H7 (cell line): ENCODE measurements around the gene MAP1LC3A. TPM values are rescaled to one million over a fixed set of nuclear protein-coding genes. Genes with fewer than 3 reads are reported as not detected.

ENCODE experiments used
- DNase-seq: peaks from one replicate; pipeline ENCODE4 v3.0.0; 2012
- H3K27me3 ChIP-seq: 2 replicates; pipeline ENCODE4 v1.6.0; 2011; ENCODE audit warnings: mild to moderate bottlenecking, low read length; ENCODE audit not compliant: control insufficient read depth, insufficient read depth
- H3K36me3 ChIP-seq: replicated peaks from 2 replicates; pipeline ENCODE4 v1.5.1; 2011; ENCODE audit warnings: low read length; ENCODE audit not compliant: control insufficient read depth, insufficient read depth
- H3K4me3 ChIP-seq: 2 replicates; pipeline ENCODE4 v1.5.1; 2011; ENCODE audit warnings: low read depth, mild to moderate bottlenecking, control low read depth, low read length, moderate library complexity; ENCODE audit not compliant: insufficient read depth
- total RNA-seq: library from RNA; depleted of rRNA; stranded (reverse); fragments of >200 nt; shearing (Covaris generic); gene quantifications from 2 replicates; pipeline ENCODE4 v1.2.3, GENCODE V29; 2014

MAP1LC3A gene
- total RNA-seq, 1 experiment from 2014 or later, result 13.4 TPM

DNA sequence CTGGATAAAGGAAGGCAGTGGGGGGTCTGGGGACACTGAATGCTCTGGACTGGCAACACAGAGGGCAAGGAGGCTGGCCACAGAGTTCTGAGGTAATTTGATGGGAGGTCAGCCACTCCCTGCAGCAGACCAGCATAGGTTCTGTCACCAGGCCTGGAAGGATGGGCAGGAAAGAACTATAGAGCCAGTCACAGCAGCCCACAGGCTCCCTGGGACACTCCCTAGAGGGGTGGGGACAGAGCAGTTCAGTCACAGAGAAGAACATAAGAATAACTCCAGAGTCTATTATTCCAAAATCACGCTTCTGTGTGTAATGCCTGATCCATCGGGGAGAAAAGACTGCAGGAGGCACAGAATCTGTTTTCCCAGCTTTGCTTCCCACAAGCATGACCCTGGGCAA is 22.7 kb upstream of the MAP1LC3A start:
- Histone ChIP-seq H3K36me3 (peaks cover 31% of the 10 kb centered on the region), H3K27me3 (no peaks in the 10 kb centered on the region), H3K4me3 (no peak overlapping the region)
- no peak for DNase-seq

DNA sequence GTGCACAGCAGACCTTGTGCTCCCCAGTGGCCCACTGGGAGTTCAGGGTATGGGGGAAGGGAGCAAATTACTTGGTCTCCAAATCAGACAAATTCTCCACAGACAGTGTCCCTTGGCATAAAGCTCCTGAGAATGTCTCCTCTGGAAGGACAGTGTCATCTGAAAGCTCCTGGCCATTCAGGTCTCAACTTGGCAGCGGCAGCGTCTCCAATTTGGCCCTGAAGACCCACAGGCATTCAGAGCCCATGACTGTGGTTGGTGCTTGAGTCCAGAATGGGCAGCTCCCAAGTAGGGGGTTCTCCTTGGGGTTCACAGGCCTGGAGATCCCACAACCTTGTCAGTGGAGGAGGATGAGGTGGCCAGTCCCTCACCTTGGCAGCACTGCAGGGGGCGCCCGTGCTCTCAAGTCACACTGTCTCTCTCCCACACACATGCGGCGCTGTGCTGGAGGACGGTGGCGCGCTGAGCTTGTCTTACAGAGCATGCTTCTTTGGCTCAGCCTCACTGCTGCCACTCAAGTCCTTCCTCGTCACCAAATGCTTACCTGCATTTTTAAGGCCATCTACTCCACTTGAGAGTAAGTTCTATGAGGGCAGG is 21.6 kb upstream of the MAP1LC3A start:
- no peak overlapping the region for H3K4me3 ChIP-seq
- peaks cover 36% of the 10 kb centered on the region for H3K36me3 ChIP-seq
- no peaks in the 10 kb centered on the region for H3K27me3 ChIP-seq
- peak; percentile 76 for DNase-seq

DNA sequence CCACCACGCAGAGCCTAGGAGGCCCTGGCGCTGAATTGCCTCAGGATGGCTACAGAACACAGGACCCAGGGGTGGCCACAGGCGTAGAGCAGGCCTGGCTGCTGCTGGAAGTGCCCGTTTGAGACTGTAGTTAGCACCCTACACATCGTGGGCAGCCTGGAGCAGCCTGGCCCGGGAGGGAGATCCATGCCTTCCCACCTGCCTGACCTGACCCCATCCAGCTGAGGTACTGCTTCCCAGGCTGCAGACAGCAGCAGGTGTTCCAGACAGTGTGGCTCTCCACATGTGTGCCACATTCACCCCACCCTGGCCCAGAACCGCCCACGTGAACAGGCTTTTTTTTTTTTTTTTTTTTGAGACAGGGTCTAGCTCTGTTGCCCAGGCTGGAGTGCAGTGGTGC is 20.9 kb upstream of the MAP1LC3A start:
- Histone ChIP-seq H3K27me3 (no peaks in the 10 kb centered on the region), H3K4me3 (no peak overlapping the region), H3K36me3 (peaks cover 34% of the 10 kb centered on the region)
- no peak for DNase-seq

DNA sequence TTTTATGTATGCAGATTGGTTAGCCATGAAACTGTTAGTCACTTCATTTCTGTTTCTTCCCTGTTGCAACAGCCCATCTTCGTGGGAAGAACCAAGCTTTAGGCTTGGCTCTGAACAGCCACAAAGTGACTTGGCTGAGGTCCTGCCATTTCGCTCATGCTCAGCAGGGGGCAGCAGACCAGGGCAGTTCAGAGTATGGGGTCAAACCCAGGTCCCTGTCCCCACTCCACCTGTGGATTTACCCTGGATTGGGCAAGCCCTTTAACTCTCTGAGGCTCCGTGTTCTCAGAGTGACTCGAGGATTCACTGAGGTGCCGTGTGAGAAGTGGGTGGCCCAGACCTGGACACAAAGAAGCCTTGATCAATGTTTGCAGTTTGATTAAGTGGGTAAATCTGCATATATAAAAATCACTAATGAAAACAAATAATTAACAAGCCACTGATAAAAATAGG is 19.8 kb upstream of the MAP1LC3A start:
- DNase-seq, result peak; percentile 81

DNA sequence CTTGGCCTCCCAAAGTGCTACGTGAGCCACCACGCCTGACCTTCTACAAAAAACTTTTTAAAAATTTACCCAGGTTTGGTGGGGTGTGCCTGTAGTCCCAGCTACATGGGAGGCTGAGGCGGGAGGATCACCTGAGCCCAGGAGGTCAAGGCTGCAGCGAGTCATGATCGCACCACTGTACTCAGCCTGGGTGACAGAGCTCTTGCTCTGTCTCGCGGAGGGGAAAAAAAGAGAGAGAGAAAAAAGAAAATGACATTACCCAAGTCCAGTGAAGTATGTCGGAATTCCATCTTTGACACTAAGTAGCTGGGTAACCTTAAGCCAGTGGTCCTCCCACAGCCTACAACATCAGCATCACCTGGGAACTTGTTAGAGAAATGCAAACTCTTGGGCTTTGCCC is 18.8 kb upstream of the MAP1LC3A start:
- DNase-seq, result no peak
- Histone ChIP-seq H3K4me3 (no peak overlapping the region), H3K27me3 (no peaks in the 10 kb centered on the region), H3K36me3 (peaks cover 28% of the 10 kb centered on the region)

More for the DNA sequence above, 19.8 kb upstream of the MAP1LC3A start:
- peaks cover 34% of the 10 kb centered on the region for H3K36me3 ChIP-seq
- H3K4me3 ChIP-seq, result no peak overlapping the region
- H3K27me3 ChIP-seq, result no peaks in the 10 kb centered on the region

DNA sequence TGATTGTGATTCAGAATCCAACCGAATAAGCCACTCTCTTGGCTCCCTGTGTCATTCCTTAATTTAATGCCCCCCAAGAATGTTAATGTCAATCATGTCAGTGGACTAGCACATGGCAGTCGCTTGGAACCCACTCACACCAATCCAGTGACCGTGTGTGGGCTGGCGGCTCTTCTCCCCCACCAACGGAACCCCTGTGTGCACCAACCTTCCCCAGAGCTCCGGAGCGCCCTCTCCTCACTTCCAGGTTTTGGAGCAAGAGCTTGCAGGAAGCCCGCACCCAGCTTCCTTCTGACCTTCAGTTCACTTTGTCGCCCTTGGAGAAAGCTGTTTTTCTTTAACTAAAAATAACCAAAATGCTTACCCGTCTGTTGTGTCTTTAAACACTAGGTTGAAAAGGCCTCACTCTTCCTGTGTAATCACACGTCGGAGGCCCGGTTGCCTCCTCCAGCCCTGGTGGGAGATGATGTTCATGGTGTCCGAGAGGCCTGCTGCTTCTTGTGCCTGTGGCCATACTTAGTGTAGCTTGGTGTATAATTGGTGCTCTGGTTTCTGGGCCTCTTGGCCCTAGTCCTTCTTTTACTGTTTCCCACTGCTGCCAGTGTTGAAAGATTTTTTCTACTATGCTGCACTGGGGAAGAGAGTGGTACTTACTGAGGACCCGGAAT is 17.8 kb upstream of the MAP1LC3A start:
- no peak for DNase-seq
- H3K36me3 ChIP-seq, result peaks cover 20% of the 10 kb centered on the region

DNA sequence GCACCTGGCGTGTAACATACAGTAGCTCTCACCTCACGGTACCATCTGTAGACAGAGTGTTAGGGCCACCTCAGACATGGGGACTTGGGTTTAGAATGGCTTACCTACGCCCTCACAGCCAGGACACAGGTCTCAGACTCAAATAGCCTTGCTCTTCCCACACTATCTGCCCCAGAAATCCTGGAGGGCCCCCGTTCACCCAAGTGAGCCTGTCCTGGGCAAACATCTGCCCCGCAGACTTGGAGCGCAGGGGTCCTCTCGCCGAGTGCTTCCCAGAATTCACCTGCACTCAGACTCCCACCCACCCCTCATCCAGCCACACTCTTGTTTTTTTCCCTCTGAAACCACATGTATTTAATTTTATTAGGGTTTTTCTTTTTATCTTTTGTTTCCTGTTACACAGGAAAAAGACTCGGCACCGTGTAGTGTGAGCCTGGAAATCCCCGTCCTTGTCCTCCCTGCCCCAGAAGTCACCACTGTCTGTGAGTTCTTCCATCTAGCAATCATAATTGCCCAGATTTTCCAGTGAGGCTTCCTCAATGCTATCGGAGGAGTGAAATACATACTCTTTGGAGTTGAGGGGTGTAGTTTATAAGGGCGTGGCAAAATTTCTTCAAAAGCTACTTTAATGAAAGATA is 17.1 kb upstream of the MAP1LC3A start:
- no peaks in the 10 kb centered on the region for H3K27me3 ChIP-seq
- no peak for DNase-seq
- no peak overlapping the region for H3K4me3 ChIP-seq
- H3K36me3 ChIP-seq, result peaks cover 19% of the 10 kb centered on the region

More for the DNA sequence above, 17.8 kb upstream of the MAP1LC3A start:
- no peak overlapping the region for H3K4me3 ChIP-seq
- H3K27me3 ChIP-seq, result no peaks in the 10 kb centered on the region

DNA sequence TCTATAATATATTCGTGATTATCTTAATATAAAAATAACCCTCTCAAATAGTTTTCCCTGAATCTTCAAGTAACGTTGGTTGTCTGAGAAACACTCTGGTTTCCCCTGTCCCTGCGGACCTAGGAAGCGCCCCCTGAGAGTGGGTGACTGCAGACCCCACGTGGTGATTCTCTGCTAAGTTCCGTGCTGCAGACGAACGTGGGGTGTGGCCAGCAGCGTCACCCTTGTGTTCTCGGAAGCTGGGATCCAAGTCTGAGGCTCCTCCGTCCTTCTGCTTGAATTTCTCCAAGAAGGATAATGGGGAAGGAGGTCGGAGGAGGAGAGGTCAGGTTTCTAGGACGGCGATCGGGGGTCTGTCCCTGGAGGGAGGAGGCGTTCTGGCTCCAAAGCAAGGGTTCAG is 16.6 kb upstream of the MAP1LC3A start:
- Histone ChIP-seq H3K36me3 (peaks cover 16% of the 10 kb centered on the region), H3K27me3 (no peaks in the 10 kb centered on the region), H3K4me3 (no peak overlapping the region)
- no peak for DNase-seq

DNA sequence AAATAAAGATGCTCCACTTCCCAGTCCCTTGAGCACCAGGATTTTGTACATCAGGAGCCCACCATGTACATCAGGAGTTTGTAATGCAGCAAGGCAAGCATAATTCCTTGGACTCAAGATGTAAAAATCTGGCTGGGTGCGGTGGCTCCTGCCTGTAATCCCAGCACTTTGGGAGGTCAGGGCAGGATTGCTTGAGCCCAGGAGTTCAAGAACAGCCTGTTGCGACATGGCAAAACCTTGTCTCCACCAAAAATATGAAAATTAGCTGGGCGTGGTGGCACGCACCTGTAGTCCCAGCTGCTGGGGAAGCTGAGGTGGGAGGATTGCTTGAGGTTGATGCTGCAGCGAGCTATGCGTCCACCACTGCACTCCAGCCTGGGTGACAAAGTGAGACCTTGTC is 16.1 kb upstream of the MAP1LC3A start:
- no peak overlapping the region for H3K4me3 ChIP-seq
- H3K36me3 ChIP-seq, result peaks cover 15% of the 10 kb centered on the region
- no peak for DNase-seq

DNA sequence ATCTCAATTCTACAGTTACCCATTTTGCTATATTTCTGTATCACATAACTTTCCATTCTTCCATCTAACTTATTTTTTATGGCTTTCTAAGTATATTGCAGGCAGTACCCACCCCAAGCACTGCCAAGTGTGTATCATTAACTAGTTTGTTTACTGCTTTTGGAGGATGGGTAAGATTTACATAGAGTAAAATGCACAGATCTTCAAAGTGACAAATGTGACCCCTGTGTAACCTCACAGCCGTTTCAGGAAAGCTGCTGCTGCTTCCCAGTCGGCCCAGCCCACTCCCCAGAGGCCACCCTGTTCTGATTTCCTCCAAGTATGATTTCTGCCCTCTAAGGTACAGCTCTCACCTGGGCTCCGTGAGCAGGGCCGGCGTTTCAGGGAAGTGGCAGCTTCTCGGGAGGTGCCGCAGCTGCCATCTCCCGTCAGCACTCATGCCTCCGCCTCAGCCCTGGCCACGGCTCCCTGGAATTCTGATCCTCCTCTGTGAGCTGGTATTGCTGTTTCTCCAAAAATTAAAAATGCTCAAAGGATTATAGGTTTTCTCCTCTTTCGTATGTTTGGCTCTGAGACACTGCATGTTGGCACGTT is 15.0 kb upstream of the MAP1LC3A start:
- Histone ChIP-seq H3K36me3 (peaks cover 12% of the 10 kb centered on the region), H3K27me3 (no peaks in the 10 kb centered on the region), H3K4me3 (no peak overlapping the region)
- DNase-seq, result peak; percentile 44

More for the DNA sequence above, 16.1 kb upstream of the MAP1LC3A start:
- no peaks in the 10 kb centered on the region for H3K27me3 ChIP-seq

DNA sequence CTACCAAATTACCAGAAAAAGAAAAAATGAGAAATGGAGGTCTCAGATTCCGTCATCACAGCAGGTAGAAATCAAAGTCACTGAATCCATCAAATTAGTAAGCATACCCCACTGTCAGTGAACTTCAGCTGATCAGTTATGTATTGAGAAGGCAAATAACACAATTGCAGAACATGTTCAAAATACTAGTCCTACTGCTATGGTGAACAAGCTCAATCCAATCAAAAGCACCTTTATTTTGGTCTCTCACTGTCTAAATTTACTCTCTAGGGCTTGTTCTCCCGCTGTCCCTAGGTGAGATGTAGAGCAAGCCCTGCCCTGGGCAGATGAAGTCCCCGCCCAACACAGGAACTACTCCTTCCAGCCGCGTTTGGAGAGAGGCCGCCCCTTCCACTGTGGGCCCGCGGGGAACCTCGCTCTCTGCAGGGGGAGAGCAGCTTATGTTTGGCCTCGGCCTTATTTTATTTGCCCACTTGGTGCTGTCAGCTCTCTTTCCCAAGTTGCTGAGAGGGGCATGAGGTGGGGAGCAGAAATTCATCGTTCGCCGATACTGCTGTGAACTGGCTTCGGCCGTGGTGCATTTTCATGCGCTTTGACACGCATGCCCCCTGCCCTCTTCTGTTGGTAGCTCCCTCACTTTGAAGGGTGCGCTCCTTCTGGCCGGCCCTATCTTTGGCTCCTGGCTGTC is 14.3 kb upstream of the MAP1LC3A start:
- peak; percentile 85 for DNase-seq
- Histone ChIP-seq H3K27me3 (no peaks in the 10 kb centered on the region), H3K36me3 (peaks cover 10% of the 10 kb centered on the region), H3K4me3 (peak overlapping the region; percentile 22; the same call in 1 of the 2 replicates)

DNA sequence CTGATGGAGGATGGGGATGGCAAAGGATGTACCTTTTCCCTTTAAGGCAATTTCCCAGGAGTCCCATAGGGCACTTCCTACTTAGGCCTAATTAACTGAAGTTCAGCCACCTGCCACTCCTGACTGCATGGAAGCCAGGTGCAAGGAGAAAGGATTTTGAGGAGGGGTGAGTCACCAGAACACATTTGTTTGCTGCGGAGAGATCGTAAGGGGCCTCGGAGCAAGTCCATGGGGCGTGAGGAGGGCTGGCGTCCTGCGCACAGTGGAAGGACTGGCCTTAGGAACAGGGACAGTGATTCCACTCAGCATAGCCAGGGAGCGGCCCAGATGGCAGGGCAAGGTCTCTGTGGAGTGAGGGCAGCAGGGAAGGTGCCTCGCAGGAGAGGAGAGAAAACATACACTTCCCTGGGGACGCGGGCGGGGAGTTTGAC is 11.8 kb upstream of the MAP1LC3A start:
- Histone ChIP-seq H3K36me3 (no peaks in the 10 kb centered on the region), H3K4me3 (no peak overlapping the region), H3K27me3 (no peaks in the 10 kb centered on the region)
- DNase-seq, result peak; percentile 38

DNA sequence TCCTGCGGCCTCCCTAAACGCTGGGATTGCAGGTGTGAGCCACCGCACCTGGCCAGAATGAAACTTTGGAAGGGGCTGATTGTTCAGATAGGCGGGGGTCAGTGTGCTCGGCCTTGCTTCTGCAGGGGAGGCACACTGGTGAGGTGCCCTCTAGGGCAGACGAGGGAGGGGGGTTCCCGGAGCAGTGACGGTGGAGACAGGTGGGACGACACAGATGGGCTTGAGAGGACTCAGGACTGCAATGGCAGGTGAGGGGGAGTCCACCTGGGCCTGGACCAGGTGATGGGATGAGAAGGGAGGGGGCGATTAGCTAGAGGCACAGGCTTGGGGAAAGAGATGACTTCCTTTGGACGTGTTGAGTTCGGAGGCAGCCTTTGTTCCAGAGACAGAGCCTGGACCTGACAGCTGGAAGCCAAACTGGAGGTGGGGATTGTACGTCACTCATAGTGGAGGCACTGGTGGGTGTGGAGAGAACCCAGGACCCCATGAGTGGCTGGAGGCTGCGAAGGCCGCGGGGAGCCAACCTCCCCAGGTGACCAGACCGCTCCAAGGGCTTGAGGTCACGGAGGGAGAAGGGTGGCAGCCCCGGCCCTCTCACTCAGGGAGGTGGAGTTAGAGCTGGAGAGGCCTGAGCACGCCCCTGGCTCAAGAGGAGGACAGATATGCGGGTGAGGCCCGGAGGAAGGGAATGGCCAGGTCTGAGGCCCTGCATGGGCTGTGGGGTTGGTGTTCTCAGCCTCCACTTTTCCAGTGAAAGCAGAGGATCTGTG is 10.5 kb upstream of the MAP1LC3A start:
- peak; percentile 37 for DNase-seq
- Histone ChIP-seq H3K27me3 (no peaks in the 10 kb centered on the region), H3K4me3 (no peak overlapping the region), H3K36me3 (no peaks in the 10 kb centered on the region)
